Glomerular visceral epithelial cell (primary cell): ENCODE measurements around the gene DDR1.
A peak's percentile ranks its signal among the peaks of the same experiment; 100 is the strongest.
"Not testable (repeated sequence)": the region's sequence is repeated elsewhere in the genome, so short reads cannot be mapped to it uniquely, and the experiment has no call there.

Source experiments
- DNase-seq: peaks from one replicate; pipeline ENCODE4 v3.0.0-alpha.2; 2016; ENCODE audit errors: extremely low spot score

DDR1 gene

DNA sequence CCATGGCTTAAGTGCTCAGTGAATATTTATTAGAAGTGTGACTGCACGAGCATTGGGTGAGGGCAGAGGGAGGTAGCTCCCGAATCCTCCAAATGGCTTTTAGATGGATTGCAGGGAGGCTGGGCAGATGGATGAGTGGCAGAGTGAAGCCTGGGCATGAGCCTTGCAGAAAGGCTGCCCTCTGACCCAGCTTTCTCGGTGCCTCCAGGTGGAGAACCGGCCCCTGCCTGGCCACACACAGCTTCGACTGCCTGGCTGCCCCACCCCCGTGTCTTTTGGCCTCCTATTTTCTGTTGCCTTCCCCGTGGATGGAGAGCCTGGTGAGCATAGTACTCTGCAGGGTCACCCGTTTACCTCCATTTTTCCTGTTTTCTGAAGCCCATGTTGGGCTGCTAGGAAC, 33.2 kb downstream of the DDR1 start:
- no peak for DNase-seq

DNA sequence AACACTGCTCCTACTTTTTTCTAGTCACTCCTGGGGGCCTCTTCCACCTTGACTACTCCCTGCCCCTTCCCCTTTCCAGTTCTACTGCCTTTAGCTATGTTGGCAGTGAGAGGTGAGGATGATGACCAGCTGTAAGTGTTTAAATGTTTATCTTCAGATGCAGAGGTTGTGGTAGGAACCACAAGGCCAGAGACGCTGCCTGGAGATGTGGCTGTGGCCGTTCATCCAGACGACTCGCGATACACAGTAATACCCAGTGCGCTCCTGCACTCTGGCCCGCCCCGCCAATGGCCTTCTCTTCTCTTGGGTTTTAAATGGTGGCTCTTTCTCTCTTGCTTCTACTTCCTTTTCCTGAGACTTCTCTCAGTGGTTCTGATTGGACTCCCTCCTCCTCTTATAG, 34.4 kb downstream of the DDR1 start:
- DNase-seq: no peak

DNA sequence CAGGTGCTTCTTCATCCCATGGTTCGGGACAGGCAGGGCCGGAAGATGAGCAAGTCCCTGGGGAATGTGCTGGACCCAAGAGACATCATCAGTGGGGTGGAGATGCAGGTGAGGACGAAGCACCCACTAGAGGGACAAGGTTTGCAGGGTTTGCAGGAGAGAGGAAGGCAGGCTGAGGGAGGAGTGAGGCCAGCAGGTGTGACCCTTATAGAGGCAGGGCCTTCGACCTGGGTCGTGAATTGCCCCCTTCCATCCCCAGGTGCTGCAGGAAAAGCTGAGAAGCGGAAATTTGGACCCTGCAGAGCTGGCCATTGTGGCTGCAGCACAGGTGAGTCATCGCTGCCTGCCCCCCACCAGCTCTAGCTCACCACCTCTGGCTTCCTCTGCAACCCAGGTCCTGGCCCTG, 38.1 kb downstream of the DDR1 start:
- DNase-seq: peak; percentile 50

DNA sequence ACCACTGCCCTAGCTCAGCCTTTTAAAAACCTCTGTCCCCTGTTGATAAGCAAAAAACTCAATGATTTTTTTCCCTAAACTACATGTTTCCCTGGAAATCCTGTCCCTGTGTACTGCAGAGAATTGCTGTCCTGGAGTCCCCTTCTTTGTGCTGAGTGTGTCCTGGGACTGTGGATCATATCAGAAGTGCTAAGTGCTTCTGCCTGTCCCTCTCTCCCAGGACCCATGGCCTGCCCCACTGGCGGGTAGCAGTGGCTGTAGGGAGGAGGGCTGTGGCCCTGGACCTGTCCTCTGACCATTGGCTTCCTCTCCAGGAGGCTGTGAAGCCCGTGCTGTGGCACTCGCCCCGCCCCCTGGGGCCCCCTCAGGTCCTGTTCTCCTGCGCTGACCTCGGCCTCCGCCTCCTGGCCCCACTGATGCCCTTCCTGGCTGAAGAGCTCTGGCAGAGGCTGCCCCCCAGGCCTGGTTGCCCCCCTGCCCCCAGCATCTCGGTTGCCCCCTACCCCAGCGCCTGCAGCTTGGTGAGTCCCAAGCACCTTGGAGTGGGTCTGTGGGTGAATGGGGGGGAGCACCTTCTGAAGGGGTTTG, 39.8 kb downstream of the DDR1 start:
- DNase-seq: not testable (repeated sequence)

DNA sequence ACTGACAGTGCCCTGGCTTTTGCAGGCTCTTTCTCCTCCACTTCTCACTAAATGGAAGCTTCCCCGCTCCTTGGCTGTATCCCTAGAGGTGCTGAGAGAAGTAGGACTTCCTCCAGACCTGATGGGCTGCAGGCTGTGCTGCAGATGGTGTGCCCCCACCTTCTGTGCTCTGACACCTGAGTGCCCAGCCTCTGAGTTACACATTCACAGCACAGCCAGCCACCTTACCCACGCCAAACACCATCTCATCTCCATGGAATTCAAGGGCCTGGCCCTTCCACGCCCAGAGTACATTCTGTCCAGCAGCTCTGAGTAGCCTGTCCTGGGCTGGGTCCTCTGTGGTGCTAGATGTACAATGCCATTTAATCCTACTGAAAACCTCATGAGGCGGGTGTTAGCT, 42.3 kb downstream of the DDR1 start:
- peak; percentile 78 for DNase-seq

DNA sequence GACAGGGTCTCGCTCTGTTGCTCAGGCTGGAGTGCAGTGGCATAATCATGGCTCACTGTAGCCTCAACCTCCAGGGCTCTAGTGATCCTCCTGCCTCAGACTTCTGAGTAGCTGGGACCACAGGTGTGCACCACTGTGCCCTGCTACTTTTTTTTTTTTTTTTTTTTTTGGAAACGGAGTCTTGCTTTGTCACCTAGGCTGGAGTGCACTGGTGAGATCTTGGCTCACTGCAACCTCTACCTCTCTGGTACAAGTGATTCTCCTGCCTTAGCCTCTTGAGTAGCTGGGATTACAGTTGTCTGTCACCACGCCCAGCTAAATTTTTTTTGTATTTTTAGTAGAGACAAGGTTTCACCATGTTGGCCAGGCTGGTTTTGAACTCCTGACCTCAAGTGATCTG, 42.8 kb downstream of the DDR1 start:
- DNase-seq: not testable (repeated sequence)

DNA sequence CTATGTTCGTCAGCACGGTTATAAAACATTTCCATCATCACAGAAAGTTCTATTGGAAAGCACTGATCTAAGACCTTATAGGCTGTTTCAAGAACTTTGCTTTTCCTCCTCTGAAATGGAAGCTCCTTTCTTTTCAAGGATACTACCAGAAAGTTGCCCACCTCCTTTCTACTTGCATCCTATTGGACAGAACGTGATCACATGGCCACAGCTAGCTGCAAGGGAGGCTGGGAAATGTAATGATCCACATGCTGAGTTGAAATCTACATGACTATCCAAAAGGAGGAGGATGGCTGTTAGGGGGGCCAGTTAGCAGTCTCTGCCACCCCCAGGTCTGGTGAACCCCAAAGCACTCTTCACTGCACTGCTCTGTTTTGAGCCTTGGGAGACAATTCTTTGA, 44.4 kb downstream of the DDR1 start:
- no peak for DNase-seq

DNA sequence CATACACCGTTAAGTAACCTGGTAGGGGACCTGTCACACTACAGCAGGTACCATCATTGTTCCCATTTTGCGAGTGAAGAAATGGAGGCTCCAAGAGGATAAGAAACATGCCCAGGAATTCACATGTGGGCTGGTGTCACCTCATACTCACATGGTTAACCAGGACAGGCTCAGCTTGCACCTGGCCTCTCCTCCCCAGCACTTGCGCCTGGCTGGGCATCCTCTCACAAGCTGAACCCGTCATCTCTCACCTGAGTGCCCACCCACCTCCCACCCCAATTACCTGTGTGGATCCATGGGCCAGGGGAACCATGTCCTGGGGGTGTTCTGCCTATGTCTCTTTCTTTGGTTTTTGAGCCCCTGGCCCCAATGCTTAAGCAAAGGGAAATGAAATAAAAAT, 46.2 kb downstream of the DDR1 start:
- no peak for DNase-seq

DNA sequence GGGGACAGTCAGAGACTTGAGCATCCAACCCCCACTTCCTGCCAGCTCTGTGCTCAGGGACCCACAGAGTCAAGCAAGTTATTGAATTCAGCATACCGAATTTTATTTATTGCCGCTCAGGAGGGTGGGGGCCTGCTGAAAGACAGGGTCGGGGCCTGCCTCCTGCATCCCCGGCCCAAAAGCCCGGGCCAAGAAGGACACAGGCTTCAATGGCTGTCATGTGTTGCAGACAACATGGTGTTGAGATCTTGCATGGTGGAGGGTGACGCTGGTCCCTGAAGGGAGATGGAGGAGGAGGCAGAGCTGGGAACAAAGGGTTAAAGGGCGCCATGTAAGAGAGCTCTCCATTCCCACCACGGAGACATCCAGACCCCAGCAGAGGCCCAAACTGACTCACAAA, 47.0 kb downstream of the DDR1 start:
- no peak for DNase-seq

DNA sequence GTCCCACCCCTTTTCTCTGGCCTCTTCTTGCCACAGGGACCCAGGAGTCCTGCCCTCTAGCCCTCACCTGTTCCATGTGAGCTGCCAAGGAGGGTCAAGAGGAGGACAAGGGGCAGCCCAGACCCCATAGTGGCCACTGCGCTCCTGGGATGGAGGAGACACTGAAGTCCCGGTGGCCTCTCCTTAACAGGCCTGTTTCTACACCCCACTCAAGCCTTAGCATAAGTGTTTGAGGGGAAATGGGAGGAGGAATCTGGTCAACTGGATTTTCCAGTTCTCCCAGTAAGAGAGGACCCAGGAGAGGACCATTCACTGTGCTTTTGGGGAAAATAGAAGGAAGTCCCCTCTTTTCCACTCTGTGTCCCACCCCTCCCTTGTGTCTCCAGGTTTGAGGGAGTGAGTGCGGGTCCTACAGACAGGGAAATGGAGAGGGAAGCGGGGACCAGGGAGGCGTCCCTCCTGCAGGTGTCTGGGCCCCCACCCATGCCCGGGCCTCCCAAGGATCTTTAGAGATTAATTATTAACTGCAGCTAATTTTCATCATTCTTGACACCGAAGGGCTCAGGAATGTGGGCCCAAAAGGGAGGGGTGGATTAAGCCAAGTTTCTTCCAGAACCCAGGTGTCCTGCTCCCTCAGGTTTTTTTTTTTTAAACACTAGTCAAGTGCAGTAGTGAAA, 47.8 kb downstream of the DDR1 start, which contains the start of gene SFTA2:
TSS of gene SFTA2 (minus strand) at position 202 of the 677 bp plus-strand sequence. CDS start at position 128, 74 bp downstream.
- DNase-seq: peak; percentile 74

DNA sequence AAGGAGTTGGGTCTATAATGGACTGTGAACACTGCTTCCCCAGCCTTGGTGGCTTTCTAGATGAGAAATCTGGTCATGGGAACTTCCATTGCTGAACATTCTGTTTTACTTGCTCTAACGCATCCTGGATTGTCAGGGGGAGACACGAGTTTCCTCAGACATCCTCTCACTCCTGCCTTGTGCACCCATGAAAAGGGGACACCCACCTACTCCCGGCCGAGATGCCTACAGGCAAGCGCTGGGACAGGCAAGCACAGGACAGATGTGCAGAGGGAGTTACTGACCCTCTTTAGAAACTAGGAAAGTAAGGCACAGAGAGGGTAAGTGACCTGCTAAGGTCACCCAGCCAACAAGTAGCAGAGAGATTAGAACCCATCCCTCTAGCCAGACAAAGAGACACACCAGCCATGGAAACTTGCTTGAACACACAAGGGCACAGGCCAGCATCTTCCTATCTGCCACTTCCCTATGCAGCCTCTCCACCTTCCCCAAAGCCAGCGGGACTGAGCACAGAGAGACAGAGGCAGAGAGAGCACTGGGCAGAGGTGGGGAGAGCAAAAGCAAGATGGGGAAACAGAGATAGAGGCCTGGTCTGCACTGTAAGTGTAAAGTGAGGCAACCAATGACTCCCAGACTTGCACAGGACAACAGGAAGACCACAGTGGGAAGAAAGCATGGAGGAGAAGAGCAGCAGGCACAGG, 48.5 kb downstream of the DDR1 start:
- DNase-seq: no peak

DNA sequence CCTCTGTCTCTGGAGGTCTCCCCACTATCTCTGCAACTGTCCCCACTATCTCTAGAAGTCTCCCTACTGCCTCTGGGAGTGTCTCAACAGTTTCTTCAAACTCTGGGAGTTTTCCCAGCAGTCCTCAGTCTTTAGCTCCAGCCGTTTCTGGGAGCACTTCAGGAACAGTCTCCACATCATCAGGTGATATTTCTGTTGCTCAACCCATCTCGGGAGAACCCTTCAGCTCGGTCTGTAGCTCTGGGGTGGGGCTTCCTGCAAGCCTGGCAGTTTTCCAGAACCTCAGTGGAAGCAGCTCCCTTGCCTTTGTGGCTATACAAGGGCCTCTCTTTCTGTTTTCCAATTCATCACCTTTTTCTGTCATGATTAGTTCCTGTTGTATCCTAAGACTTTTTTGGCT, 50.7 kb downstream of the DDR1 start:
- peak; percentile 44 for DNase-seq

DNA sequence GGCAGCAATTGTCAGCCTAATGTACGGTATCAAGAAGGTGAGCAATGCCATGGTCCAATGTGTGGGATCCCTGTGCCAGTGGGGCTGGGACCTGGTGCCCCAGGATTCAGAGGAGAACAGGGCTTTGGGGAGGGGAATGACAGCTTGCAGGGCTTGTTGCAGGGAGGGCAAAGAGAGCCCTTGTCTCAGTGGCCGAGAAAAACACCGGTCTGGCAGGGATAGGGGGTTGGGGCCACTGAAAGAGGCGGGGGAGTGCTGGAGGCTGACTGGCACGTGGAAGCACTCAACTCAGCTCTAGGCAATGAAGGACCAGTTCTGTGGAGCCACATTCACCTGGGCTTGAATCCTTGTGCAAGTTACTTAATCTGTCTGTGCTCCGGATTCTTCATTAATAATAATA, 52.9 kb downstream of the DDR1 start:
- DNase-seq: no peak

DNA sequence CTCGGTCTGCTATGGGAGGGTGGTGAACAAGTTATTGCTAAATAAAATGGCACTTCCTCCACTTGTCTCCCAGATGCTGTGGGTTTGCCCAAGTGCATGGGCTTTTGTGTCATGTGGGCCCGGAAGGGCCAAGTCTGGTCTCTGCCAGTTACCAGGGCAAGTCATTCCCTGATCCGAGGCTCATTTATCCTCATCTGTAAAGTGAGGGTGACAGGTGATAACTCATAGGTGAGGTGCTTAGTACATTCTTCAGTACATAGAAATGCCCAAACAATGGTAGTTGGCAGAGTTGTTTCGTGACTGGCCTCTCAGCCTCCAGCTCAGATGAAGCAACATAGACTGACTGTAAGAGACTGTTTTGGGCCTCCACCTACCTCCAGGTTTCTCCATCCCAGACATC, 54.4 kb downstream of the DDR1 start:
- no peak for DNase-seq

DNA sequence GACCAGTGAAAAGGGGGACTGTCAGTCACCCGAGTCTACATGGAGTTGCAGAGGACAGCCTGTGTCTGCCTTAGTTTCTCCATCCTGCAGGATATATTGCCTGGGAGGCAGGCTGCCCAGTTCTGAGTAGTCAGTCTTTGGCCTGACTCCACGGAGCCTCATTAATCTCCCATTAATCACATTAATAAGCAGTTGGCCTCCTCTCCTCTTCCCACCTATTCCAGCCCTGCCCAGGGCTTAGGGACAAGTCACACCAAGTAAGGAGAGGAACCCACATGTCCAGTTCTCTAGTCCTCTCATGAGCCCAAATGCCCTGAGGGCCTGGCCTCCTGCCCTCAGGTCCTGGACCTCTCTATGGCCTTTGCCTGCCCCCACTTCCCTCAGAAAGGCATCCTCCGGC, 55.2 kb downstream of the DDR1 start:
- no peak for DNase-seq

DNA sequence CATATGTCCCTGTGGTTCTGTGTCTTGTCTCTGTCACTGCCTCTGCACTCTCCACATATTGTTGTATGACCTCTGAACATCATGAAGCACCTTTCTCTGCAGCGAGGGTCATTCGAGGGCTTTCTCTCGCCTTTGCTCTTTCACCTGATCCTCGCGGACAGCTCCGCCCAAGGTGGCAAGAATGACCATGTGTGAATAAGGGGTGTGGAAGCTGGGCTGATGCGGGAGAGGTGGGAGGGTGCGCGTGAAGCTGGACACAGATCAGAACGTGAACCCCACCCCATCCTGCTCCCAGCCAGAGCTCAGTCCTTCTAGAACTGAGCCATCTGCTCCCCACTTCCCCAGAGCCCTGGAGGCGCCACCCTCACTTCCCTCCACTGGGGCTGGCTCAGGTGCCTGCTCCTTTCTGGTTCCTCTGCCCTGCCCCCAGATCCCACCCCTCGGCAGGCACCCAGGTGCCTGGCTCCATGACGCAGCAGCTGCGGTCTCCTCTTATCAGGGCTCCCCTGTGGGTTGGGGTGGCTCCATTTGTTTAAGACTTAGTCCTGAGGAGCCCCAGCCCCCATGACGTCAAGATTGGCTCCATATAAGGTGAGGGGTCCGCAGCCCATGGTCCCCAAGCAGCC, 56.2 kb downstream of the DDR1 start, which contains the start of gene MUCL3:
TSS of gene MUCL3 (plus strand) at position 613 of the 626 bp plus-strand sequence. CDS start 27 bp downstream, outside the sequence.
- DNase-seq: no peak

DNA sequence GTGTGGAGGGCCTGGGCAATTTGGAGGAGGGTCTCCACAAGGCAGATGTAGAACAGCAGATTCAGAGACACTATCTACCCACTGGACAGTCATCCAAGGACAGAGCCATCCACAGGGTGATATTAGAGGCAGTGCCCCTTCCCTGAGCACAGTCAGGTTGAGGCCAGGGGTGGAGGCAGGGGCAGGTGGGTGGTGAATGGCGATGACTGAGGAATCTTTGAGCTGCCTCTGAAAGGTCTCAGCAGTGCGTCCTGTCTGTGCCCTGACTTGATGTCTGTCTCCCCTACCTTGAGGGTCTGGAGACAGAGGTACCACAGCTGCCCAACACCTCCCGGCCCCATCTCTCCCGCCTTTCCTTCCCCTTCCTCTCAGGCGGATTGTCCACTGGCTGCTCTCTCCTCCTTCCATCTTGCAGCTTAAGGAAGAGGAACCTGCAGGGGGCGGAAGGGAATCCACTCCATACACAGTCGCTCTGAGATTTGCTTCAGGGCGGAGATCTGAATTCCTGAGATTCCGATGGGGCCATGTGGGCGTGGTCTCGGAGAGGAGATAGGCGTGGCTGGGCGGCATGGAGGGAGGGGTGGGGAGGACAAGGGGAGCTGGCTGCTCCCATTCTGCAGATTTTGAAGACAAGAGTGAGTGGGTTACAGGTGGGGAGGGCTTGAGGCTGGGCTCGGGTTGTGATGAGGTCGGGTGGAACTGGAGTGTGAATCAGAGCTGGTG, 58.2 kb downstream of the DDR1 start:
- DNase-seq: peak; percentile 87

DNA sequence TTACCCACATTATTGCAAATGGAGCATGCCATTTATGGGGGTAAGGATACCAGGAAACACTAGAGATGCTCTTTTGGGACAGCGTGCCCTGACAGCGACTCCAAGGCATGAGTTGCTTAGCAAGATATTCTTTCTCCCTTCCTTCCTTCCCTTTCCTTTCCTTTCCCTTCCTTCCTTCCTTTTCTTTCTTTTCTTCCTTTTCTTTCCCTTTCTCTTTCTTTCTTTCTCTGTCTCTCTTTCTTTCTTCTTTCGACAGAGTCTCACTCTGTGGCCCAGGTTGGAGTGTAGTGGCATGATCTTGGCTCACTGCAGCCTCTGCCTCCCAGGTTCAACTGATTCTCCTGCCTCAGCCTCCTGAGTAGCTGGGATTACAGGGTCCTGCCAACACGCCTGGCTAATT, 59.7 kb downstream of the DDR1 start:
- no peak for DNase-seq

DNA sequence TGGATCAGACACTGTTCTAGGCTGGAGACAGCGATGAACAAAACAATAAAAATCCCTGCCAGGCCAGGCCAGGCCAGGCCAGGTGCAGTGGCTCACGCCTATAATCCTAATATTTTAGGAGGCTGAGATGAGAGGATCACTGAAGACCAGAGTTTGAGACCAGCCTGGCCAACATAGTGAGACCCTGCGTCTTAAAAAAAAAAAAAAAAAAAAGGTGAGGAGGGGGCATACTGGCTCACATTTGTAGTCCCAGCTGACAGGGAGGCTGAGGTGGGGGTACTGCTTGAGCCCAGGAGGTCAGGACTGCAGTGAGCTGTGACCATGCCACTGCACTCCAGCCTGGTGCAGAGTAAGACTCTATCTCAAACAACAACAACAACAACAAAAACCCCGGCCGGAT, 61.0 kb downstream of the DDR1 start:
- DNase-seq: no peak

DNA sequence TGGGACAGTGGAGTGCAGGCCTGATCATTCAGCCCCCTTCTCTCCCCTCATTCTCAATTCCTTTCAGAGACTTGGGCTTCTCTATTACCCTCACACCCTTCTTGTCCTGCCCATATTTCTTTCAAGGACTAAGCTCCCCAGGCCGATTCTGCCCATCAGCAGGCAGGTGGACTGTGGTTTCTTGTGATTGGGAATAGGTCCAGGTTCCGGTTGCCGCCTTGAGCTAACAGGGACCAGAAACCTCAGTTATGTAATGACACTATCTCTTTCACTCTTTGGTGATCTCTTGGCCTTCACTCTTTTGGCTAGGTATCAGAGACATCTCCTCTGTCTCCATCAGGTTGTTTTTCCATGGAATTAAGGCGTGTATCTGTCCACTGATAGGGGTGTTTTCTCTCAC, 62.9 kb downstream of the DDR1 start:
- DNase-seq: no peak

DNA sequence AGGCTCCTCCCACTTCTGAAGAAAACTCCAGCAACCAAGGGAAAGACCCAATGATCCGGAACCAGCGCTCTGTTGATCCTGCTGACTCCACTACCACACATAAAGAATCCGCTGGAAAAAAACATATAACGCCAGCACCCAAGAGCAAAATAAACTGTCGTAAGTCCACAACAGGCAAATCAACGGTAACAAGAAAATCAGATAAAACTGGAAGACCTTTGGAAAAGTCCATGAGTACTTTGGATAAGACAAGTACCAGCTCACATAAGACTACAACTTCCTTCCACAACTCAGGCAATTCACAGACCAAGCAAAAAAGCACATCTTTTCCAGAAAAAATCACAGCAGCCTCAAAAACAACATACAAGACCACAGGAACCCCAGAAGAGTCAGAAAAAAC, 64.5 kb downstream of the DDR1 start:
- DNase-seq: no peak
